NCI-H226 (cell line): Measurements from ENCODE around the gene EVA1C.
"Not testable (repeated sequence)": the region's sequence is repeated elsewhere in the genome, so short reads cannot be mapped to it uniquely, and the experiment has no call there.

Source experiments
- DNase-seq: peaks from one replicate; pipeline ENCODE4 v3.0.0-alpha.2; 2015

EVA1C gene

GRCh38 chr21:32467291-32467690 is 54.8 kb downstream of the EVA1C start:
- DNase-seq, result no peak

- peak; percentile 24 for DNase-seq
Measured at GRCh38 chr21:32468681-32469111, 56.2 kb downstream of the EVA1C start.

GRCh38 chr21:32469628-32470027 is 57.1 kb downstream of the EVA1C start:
- no peak for DNase-seq

- DNase-seq, result no peak
Measured at GRCh38 chr21:32470206-32470605, 57.7 kb downstream of the EVA1C start.

GRCh38 chr21:32472890-32473765 is 60.6 kb downstream of the EVA1C start:
- DNase-seq, result no peak

GRCh38 chr21:32474179-32475059 is 61.9 kb downstream of the EVA1C start:
- no peak for DNase-seq

- DNase-seq, result no peak
Measured at GRCh38 chr21:32475162-32475812, 62.8 kb downstream of the EVA1C start.

- no peak for DNase-seq
Measured at GRCh38 chr21:32476661-32477423, 64.3 kb downstream of the EVA1C start.

GRCh38 chr21:32477424-32477745 is 64.9 kb downstream of the EVA1C start:
- no peak for DNase-seq

GRCh38 chr21:32481875-32482408 is 69.4 kb downstream of the EVA1C start:
- DNase-seq, result no peak

GRCh38 chr21:32482565-32483292 is 70.2 kb downstream of the EVA1C start:
- no peak for DNase-seq

GRCh38 chr21:32483293-32483595 is 70.7 kb downstream of the EVA1C start:
- no peak for DNase-seq

- DNase-seq, result no peak
Measured at GRCh38 chr21:32484706-32485380, 72.3 kb downstream of the EVA1C start.

GRCh38 chr21:32492376-32492775 is 79.9 kb downstream of the EVA1C start:
- DNase-seq, result no peak

GRCh38 chr21:32494934-32495709 is 82.6 kb downstream of the EVA1C start:
- peak; percentile 69 for DNase-seq

- DNase-seq, result no peak
Measured at GRCh38 chr21:32496568-32496967, 84.1 kb downstream of the EVA1C start.

GRCh38 chr21:32499249-32500055 is 86.9 kb downstream of the EVA1C start:
- DNase-seq, result peak; percentile 29

- DNase-seq, result not testable (repeated sequence)
Measured at GRCh38 chr21:32503641-32504040, 91.1 kb downstream of the EVA1C start.

GRCh38 chr21:32505767-32506166 is 93.3 kb downstream of the EVA1C start:
- DNase-seq, result not testable (repeated sequence)
